SIG-M5 (cell line): Measurements from ENCODE around the gene CCDC177.
"Not testable (repeated sequence)": the region's sequence is repeated elsewhere in the genome, so short reads cannot be mapped to it uniquely, and the experiment has no call there.

Experiments used
- DNase-seq: peaks from one replicate; lab custom pipeline; 2025; lab: John Stamatoyannopoulos, UW

Gene CCDC177

DNA sequence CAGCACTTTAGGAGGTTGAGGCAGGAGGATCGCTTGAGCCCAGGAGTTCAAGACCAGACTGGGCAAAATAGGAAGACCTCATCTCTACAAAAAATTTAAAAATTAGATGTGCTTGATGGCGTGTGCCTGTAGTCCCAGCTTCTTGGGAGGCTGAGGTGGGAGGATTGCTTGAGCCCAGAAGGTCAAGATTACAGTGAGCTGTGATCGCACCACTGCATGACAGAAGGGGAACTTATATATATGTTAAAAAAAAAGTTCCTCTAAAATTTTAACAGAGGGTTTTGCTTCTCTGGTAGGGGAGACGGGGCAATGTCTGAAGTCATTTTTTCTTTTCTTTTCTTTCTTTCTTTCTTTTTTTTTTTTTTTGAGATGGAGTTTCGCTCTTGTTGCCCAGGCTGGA lies 24.8 kb upstream of the CCDC177 start:
- not testable (repeated sequence) for DNase-seq

DNA sequence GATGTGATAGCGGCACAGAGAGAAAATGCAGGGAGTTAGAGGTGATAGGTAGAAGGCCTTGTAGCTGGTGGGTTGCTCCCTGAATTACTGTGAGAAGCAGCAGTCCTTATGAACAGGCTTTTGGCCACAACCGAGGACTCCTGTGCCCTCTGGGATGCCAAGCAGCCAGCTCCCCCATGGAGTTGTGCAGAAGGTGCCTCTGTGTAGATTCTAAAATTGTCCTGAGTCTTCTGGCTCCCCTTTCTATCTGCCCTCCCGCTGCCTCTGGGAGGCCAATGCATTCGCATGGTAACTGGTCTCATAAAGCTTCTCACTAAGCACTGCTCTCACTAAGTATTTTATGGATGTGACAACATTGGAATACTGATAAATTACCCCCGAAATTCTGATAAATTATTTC lies 20.7 kb upstream of the CCDC177 start:
- no peak for DNase-seq

- DNase-seq = no peak
These were observed 20.2 kb upstream of the CCDC177 start for GRCh38 chr14:69594846-69595245.

GRCh38 chr14:69593018-69593677 lies 18.5 kb upstream of the CCDC177 start:
- DNase-seq = no peak

DNA sequence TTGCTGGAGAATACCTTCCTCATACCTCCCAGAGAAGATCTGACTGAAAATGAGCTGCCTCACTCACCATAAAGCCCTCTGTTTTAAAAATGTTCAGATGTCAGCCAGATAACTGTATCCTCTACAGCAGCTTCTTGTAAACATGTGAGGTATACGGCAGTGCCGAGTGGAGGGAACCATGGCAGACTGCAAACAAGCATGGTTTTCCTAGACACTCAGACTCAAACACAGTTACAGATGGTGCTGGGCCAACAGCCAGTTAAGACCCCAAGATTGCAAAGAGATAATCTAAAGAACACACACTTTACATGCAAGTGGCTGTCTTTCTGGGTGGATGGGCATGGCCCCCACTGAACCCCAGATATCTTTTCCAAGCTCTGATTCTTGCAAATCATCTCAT lies 16.6 kb upstream of the CCDC177 start:
- DNase-seq = no peak

GRCh38 chr14:69587389-69587788 lies 12.7 kb upstream of the CCDC177 start:
- DNase-seq = no peak

DNA sequence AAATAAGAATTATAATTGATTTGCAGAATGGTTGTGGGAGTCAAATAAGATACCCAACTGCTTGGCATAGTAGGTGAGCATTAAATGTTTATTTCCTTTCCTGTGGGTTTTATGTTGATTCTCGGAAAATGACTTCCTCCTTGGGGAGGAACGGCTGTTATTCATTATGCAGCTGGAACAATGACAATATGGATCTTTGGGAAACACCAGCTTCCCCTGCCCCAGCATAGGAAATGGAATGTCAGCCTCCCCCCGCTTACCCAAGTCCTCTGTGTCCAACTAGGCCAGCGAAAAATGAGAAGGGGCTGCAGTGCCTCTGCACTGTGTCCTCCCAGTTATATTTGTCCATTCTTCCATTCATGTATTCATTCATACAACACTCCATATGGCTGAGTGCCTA lies 11.7 kb upstream of the CCDC177 start:
- DNase-seq = no peak

DNA sequence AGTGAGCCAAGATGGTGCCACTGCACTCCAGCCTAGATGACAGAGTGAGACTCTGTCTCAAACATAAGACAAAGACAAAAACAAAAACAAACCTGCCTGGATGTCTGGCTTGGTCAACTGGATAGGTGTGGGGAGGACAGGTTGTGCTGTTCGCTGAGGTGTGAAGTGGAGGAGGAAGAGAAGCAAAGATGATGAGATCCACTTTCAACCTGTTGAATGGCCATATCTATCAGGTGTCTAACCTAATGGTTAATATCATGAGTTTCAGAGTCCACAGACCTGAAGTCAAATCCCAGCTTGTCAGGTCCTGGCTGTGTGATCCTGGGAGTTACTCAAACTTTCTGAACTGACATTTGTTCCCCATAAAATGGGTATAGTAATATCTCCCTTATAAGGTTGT lies 9.7 kb upstream of the CCDC177 start:
- DNase-seq = no peak

DNA sequence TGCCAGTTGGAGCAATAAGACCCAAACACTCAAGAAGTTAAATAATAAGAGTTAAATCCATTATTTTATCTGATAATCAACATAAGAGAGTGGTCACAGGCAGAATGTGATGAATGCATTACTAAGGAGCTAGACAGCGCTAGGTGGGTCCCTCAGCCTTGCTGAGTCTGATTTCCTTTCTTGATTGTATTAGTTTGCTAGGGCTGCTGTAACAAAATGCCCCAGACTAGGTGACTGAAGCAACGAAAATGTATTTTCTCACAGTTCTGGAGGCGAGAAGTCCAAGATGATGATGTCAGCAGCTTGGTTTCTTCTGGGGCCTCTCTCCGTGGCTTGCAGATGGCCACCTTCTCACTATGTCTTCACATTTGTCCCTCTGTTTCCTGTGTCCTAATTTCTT lies 8.2 kb upstream of the CCDC177 start:
- DNase-seq = no peak

GRCh38 chr14:69582212-69582611 lies 7.5 kb upstream of the CCDC177 start:
- DNase-seq = no peak

- no peak for DNase-seq
These were observed 6.8 kb upstream of the CCDC177 start for GRCh38 chr14:69581316-69581935.

GRCh38 chr14:69580009-69580577 lies 5.4 kb upstream of the CCDC177 start:
- peak; percentile 57 for DNase-seq

- DNase-seq = no peak
These were observed 4.8 kb upstream of the CCDC177 start for GRCh38 chr14:69579476-69579875.

DNA sequence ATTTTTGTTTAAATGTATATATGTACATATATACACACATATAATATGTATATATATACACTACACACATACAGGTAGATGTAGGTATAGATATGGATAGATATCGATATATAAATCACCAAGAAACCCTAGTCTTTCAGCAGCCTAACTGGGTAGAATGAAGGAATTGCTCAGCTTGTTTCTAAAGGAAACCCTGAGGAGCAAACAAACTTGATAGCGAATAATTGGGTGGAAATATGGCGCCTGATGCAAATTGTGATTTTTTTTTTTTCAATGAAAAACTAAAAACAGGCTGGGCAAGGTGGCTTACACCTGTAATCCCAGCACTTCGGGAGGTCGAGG lies 254 bp upstream of the CCDC177 start:
- no peak for DNase-seq

DNA sequence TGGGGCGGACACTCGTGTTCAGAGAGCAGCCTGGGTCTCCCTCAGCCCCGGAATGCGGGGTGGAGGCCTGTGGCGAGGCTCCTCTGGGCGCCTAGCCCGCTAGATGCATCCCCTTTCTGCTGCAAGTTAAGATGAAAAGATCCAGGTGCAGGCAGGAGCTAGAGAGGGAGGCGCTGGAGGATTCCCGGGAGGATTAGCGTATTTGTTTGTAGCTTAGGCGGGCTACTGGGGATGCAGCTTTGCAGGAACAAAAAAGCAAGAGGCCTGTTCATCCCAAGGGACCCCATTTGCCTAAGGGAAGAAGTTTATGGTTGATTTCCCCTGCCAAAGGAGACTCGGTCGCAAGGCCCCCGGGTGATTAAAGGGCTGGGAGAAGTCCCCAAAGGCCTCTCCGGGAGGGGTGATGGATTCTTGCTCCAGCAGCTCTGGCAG lies 824 bp downstream of the CCDC177 start:
- no peak for DNase-seq

DNA sequence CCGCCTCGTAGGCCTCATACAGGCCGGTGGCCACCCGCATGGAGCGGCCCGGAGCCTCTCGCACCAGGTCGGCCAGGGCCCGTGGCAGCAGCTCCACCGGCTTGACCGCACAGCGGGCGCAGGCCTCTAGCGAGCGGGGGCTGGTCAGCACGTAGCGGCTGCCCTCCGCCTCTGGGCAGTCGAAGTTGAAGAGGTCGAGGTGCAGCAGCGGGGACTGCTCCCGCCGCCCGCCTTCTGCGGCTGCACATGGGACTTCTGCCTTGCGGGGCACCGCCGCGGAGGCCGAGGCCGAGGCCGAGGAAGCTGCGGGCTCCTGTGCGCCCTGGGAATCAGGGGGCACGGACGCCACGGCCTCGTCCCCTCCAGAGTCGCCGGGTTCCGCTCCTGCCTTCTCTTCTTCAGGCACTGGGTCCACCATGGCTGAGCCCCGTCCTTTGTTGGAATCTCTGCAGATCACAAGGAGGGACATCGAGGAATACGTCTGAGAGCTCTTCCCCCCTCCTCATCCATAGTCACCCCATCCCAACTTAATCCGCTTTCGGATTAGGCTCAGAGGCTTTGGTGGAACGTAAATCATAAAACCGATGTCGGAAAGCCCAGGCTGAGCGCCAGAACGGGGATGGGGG lies 1.4 kb downstream of the CCDC177 start:
- DNase-seq = no peak

GRCh38 chr14:69572841-69573135 lies 1.9 kb downstream of the CCDC177 start:
- DNase-seq = no peak

- DNase-seq = no peak
These were observed 2.4 kb downstream of the CCDC177 start for GRCh38 chr14:69572030-69572840.

GRCh38 chr14:69571449-69572029 lies 3.1 kb downstream of the CCDC177 start:
- no peak for DNase-seq

- no peak for DNase-seq
These were observed 3.8 kb downstream of the CCDC177 start for GRCh38 chr14:69570836-69571330.

GRCh38 chr14:69569859-69570258 lies 4.8 kb downstream of the CCDC177 start:
- DNase-seq = no peak

- DNase-seq = no peak
These were observed 7.1 kb downstream of the CCDC177 start for GRCh38 chr14:69567563-69567962.
